Neural crest cell (in vitro differentiated cells): ENCODE measurements around the gene TGFB3. TPM values are rescaled to one million over a fixed set of nuclear protein-coding genes. Genes with fewer than 3 reads are reported as not detected.
"Not testable (repeated sequence)": the region's sequence is repeated elsewhere in the genome, so short reads cannot be mapped to it uniquely, and the experiment has no call there.

Experiments used
- DNase-seq: peaks from one replicate; pipeline ENCODE4 v3.0.0; 2021; ENCODE audit warnings: low read depth, mixed read lengths, low spot score
- H3K27ac Mint-ChIP-seq: one replicate; pipeline ENCODE4 v1.8.0; 2021; ENCODE audit warnings: mild to moderate bottlenecking, mixed read lengths; ENCODE audit not compliant: unreplicated experiment
- H3K27me3 Mint-ChIP-seq: 2 replicates; pipeline ENCODE4 v1.8.0; 2021; ENCODE audit warnings: low read depth, mild to moderate bottlenecking, mixed read lengths
- H3K36me3 Mint-ChIP-seq: 2 replicates; pipeline ENCODE4 v1.8.0; 2021; ENCODE audit warnings: low read depth, mild to moderate bottlenecking, mixed read lengths
- H3K4me1 Mint-ChIP-seq: 2 replicates; pipeline ENCODE4 v1.8.0; 2021; ENCODE audit warnings: mixed read lengths
- H3K4me3 Mint-ChIP-seq: one replicate; pipeline ENCODE4 v1.8.0; 2021; ENCODE audit warnings: mild to moderate bottlenecking, mixed read lengths
- H3K9me3 Mint-ChIP-seq: 2 replicates; pipeline ENCODE4 v1.8.0; 2021; ENCODE audit warnings: mixed read lengths
- CTCF ChIP-seq: fragments of 200-600 bp; sonication (generic); conservative IDR thresholded peaks from 2 replicates; pipeline ENCODE4 v1.5.0; 2021; ENCODE audit warnings: antibody characterized with exemption, mild to moderate bottlenecking
- total RNA-seq: library from RNA; stranded (reverse); gene quantifications from 2 replicates; pipeline ENCODE4 v1.2.1, GENCODE V29; 2021

TGFB3 gene
- total RNA-seq, 1 donor from 2014 or later, result 4.6 TPM

- Mint-ChIP-seq H3K4me3 (no peak overlapping the region), H3K27me3 (no peaks in the 10 kb centered on the region), H3K36me3 (peaks cover 17% of the 10 kb centered on the region), H3K27ac (no peak overlapping the region), H3K4me1 (peaks cover 10% of the 10 kb centered on the region), H3K9me3 (peaks cover 2% of the 10 kb centered on the region)
- no peak for DNase-seq
- TF ChIP-seq CTCF, result peak; percentile 36
Measured at GRCh38 chr14:75926431-75927115, 55.2 kb downstream of the TGFB3 start.

- Mint-ChIP-seq H3K36me3 (peaks cover 30% of the 10 kb centered on the region), H3K4me1 (peaks cover 10% of the 10 kb centered on the region)
- H3K9me3 Mint-ChIP-seq, DNase-seq, H3K27me3 Mint-ChIP-seq, H3K4me3 Mint-ChIP-seq, H3K27ac Mint-ChIP-seq: not testable (repeated sequence)
Measured at GRCh38 chr14:75925141-75925840, 56.5 kb downstream of the TGFB3 start.

GRCh38 chr14:75920421-75920820 is 61.4 kb downstream of the TGFB3 start:
- not testable (repeated sequence) for H3K27me3 Mint-ChIP-seq, H3K4me1 Mint-ChIP-seq, H3K9me3 Mint-ChIP-seq, H3K4me3 Mint-ChIP-seq, H3K27ac Mint-ChIP-seq, DNase-seq
- H3K36me3 Mint-ChIP-seq, result peaks cover 35% of the 10 kb centered on the region

GRCh38 chr14:75917946-75918335 is 63.9 kb downstream of the TGFB3 start:
- H3K36me3 Mint-ChIP-seq, result peaks cover 26% of the 10 kb centered on the region
- H3K4me1 Mint-ChIP-seq, result no peaks in the 10 kb centered on the region
- H3K27me3 Mint-ChIP-seq, result no peaks in the 10 kb centered on the region
- no peak for TF ChIP-seq CTCF
- DNase-seq, result no peak
- no peak overlapping the region for H3K4me3 Mint-ChIP-seq
- peaks cover 3% of the 10 kb centered on the region for H3K9me3 Mint-ChIP-seq
- H3K27ac Mint-ChIP-seq, result peak overlapping the region; percentile 48

- DNase-seq, result no peak
- Mint-ChIP-seq H3K9me3 (peaks cover 3% of the 10 kb centered on the region), H3K27me3 (no peaks in the 10 kb centered on the region), H3K36me3 (peaks cover 25% of the 10 kb centered on the region), H3K27ac (no peak overlapping the region), H3K4me3 (no peak overlapping the region), H3K4me1 (no peaks in the 10 kb centered on the region)
- no peak for TF ChIP-seq CTCF
Measured at GRCh38 chr14:75917322-75917945, 64.4 kb downstream of the TGFB3 start.

- no peak overlapping the region for H3K4me3 Mint-ChIP-seq
- H3K36me3 Mint-ChIP-seq, result peaks cover 8% of the 10 kb centered on the region
- no peak for DNase-seq
- H3K27me3 Mint-ChIP-seq, result no peaks in the 10 kb centered on the region
- H3K4me1 Mint-ChIP-seq, result peaks cover 16% of the 10 kb centered on the region
- H3K27ac Mint-ChIP-seq, result no peak overlapping the region
- no peaks in the 10 kb centered on the region for H3K9me3 Mint-ChIP-seq
- no peak for TF ChIP-seq CTCF
Measured at GRCh38 chr14:75915045-75915444, 66.8 kb downstream of the TGFB3 start.
